ENCODE data around the gene EIF3K.

Gene EIF3K

GRCh38 chr19:38614289-38614688, 4.7 kb upstream of the EIF3K start:
- no peak for ATAC-seq
- TF ChIP-seq ZNF8 (CRISPR knock-in tag; IDR thresholded peaks at IDR 0.05) (no peak), ZC3H10 (CRISPR knock-in tag; IDR thresholded peaks at IDR 0.05) (no peak), ZFP30 (CRISPR knock-in tag; IDR thresholded peaks at IDR 0.05) (no peak), PPARA (CRISPR knock-in tag; IDR thresholded peaks at IDR 0.05; ENCODE audit: borderline replicate concordance) (no peak), GLIS3 (CRISPR knock-in tag; IDR thresholded peaks at IDR 0.05) (no peak), CSDC2 (CRISPR knock-in tag; IDR thresholded peaks at IDR 0.05) (no peak), CSRNP3 (CRISPR knock-in tag; IDR thresholded peaks at IDR 0.05) (no peak), TCF4 (CRISPR knock-in tag; IDR thresholded peaks at IDR 0.05; ENCODE audit: borderline replicate concordance) (no peak), ZNF70 (CRISPR knock-in tag; IDR thresholded peaks at IDR 0.05) (no peak), ARNTL (CRISPR knock-in tag; IDR thresholded peaks at IDR 0.05; ENCODE audit: borderline replicate concordance, low read depth) (no peak), ZFP3 (CRISPR knock-in tag; IDR thresholded peaks at IDR 0.05) (no peak), ISL1 (CRISPR knock-in tag; IDR thresholded peaks at IDR 0.05) (no peak), RARB (CRISPR knock-in tag; IDR thresholded peaks at IDR 0.05) (no peak), PATZ1 (CRISPR knock-in tag; IDR thresholded peaks at IDR 0.05; ENCODE audit: borderline replicate concordance) (no peak), BACH2 (CRISPR knock-in tag; IDR thresholded peaks at IDR 0.05; ENCODE audit: borderline replicate concordance) (no peak), OSR1 (CRISPR knock-in tag; IDR thresholded peaks at IDR 0.05) (no peak)
- TF ChIP-seq, protein P1, sequence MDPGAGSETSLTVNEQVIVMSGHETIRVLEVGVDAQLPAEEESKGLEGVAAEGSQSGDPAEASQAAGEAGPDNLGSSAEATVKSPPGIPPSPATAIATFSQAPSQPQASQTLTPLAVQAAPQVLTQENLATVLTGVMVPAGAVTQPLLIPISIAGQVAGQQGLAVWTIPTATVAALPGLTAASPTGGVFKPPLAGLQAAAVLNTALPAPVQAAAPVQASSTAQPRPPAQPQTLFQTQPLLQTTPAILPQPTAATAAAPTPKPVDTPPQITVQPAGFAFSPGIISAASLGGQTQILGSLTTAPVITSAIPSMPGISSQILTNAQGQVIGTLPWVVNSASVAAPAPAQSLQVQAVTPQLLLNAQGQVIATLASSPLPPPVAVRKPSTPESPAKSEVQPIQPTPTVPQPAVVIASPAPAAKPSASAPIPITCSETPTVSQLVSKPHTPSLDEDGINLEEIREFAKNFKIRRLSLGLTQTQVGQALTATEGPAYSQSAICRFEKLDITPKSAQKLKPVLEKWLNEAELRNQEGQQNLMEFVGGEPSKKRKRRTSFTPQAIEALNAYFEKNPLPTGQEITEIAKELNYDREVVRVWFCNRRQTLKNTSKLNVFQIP (CRISPR knock-in tag; IDR thresholded peaks at IDR 0.05; ENCODE audit: borderline replicate concordance, low read depth), result no peak
- TF ChIP-seq, protein P2, sequence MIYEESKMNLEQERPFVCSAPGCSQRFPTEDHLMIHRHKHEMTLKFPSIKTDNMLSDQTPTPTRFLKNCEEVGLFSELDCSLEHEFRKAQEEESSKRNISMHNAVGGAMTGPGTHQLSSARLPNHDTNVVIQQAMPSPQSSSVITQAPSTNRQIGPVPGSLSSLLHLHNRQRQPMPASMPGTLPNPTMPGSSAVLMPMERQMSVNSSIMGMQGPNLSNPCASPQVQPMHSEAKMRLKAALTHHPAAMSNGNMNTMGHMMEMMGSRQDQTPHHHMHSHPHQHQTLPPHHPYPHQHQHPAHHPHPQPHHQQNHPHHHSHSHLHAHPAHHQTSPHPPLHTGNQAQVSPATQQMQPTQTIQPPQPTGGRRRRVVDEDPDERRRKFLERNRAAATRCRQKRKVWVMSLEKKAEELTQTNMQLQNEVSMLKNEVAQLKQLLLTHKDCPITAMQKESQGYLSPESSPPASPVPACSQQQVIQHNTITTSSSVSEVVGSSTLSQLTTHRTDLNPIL (CRISPR knock-in tag; IDR thresholded peaks at IDR 0.05; ENCODE audit: low read depth), result no peak

GRCh38 chr19:38615007-38615581, 3.9 kb upstream of the EIF3K start:
- ATAC-seq, result no peak
- no peak for TF ChIP-seq PATZ1 (CRISPR knock-in tag; IDR thresholded peaks at IDR 0.05; ENCODE audit: borderline replicate concordance)

GRCh38 chr19:38616265-38616664, 2.7 kb upstream of the EIF3K start:
- no peak for TF ChIP-seq RARB (CRISPR knock-in tag; IDR thresholded peaks at IDR 0.05)
- TF ChIP-seq ZNF565 (CRISPR knock-in tag; conservative IDR thresholded peaks at IDR 0.05; ENCODE audit: low read depth), result no peak
- TF ChIP-seq BACH2 (CRISPR knock-in tag; IDR thresholded peaks at IDR 0.05; ENCODE audit: borderline replicate concordance), result no peak
- no peak for TF ChIP-seq ISL1 (CRISPR knock-in tag; IDR thresholded peaks at IDR 0.05)
- TF ChIP-seq TCF4 (CRISPR knock-in tag; IDR thresholded peaks at IDR 0.05; ENCODE audit: borderline replicate concordance), result no peak
- TF ChIP-seq, protein P3, sequence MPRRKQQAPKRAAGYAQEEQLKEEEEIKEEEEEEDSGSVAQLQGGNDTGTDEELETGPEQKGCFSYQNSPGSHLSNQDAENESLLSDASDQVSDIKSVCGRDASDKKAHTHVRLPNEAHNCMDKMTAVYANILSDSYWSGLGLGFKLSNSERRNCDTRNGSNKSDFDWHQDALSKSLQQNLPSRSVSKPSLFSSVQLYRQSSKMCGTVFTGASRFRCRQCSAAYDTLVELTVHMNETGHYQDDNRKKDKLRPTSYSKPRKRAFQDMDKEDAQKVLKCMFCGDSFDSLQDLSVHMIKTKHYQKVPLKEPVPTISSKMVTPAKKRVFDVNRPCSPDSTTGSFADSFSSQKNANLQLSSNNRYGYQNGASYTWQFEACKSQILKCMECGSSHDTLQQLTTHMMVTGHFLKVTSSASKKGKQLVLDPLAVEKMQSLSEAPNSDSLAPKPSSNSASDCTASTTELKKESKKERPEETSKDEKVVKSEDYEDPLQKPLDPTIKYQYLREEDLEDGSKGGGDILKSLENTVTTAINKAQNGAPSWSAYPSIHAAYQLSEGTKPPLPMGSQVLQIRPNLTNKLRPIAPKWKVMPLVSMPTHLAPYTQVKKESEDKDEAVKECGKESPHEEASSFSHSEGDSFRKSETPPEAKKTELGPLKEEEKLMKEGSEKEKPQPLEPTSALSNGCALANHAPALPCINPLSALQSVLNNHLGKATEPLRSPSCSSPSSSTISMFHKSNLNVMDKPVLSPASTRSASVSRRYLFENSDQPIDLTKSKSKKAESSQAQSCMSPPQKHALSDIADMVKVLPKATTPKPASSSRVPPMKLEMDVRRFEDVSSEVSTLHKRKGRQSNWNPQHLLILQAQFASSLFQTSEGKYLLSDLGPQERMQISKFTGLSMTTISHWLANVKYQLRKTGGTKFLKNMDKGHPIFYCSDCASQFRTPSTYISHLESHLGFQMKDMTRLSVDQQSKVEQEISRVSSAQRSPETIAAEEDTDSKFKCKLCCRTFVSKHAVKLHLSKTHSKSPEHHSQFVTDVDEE (CRISPR knock-in tag; IDR thresholded peaks at IDR 0.05), result no peak
- TF ChIP-seq PATZ1 (CRISPR knock-in tag; IDR thresholded peaks at IDR 0.05; ENCODE audit: borderline replicate concordance), result no peak
- no peak for ATAC-seq

Measured in SK-N-SH treated with all-trans-retinoic acid at 6 μM for 48 hours (cell line).